Thyroid gland (tissue), 4 donors: ENCODE data around the gene LRRC36. TPM values are rescaled to one million over a fixed set of nuclear protein-coding genes. Genes with fewer than 3 reads are reported as not detected.
A peak's percentile ranks its signal among the peaks of the same experiment; 100 is the strongest.

Source experiments
- DNase-seq, 2 donors: peaks; one replicate each; pipeline ENCODE4 v3.0.0-alpha.2; 2019
- H3K27ac ChIP-seq, 3 donors: fragments of 200-600 bp; sonication (generic); 1 replicate in 2 of 3; 2 replicates in 1 of 3; pipeline ENCODE4 v1.5.1; 2016 to 2019; ENCODE audit warnings: mild to moderate bottlenecking in 1 of 3, moderate library complexity in 1 of 3
- H3K27me3 ChIP-seq: fragments of 200-600 bp; sonication (generic); one replicate; pipeline ENCODE4 v1.5.1; 2019
- H3K36me3 ChIP-seq, 2 donors: fragments of 200-600 bp; sonication (generic); one replicate each; pipeline ENCODE4 v1.5.1; 2016 to 2019
- H3K4me1 ChIP-seq, 2 donors: fragments of 200-600 bp; sonication (generic); one replicate each; pipeline ENCODE4 v1.5.1; 2017 to 2019
- H3K4me3 ChIP-seq, 3 donors: fragments of 200-600 bp; sonication (generic); replicated peaks in 1 of 3; 1 replicate in 2 of 3; 2 replicates in 1 of 3; pipeline ENCODE4 v1.5.1; 2016; ENCODE audit warnings: mild to moderate bottlenecking in 1 of 3
- H3K9me3 ChIP-seq: fragments of 200-600 bp; sonication (generic); one replicate; pipeline ENCODE4 v1.5.1; 2017
- POLR2A ChIP-seq, 2 donors: fragments of 450-650 bp; IDR thresholded peaks; one replicate each; pipeline ENCODE4 v1.6.1; 2017; ENCODE audit warnings: antibody characterized with exemption in 2 of 2, mild to moderate bottlenecking in 2 of 2, moderate library complexity in 1 of 2
- WGBS, 2 donors: methylation state at CpG; one replicate each; pipeline ENCODE4 v1.1.5; 2017; 5-methylcytosine and 5-hydroxymethylcytosine counted together
- intact Hi-C: fragments of 100-400 bp; cut with DNase I; formaldehyde crosslinking; loops from one replicate; pipeline ENCODE4 v1.15.1; 2023
- total RNA-seq, 4 donors: library from RNA; depleted of rRNA; stranded (reverse); fragments of >200 nt; gene quantifications; one replicate each; pipeline ENCODE4 v1.2.3, GENCODE V29; 2016
- TF ChIP-seq, protein P1 (sequence below), 6 experiments: fragments of 200-600 bp in 3 of 6; fragments of 450-650 bp in 3 of 6; sonication (generic) in 3 of 6; IDR thresholded peaks; one replicate each; pipeline ENCODE4 v1.5.1; 2016 to 2019; ENCODE audit warnings: antibody characterized with exemption in 6 of 6, mild to moderate bottlenecking in 2 of 6, inconsistent platforms in 1 of 6, moderate library complexity in 1 of 6

The LRRC36 gene
- total RNA-seq, 4 donors from 2014 or later: 0.22 TPM; not detected in 3

DNA sequence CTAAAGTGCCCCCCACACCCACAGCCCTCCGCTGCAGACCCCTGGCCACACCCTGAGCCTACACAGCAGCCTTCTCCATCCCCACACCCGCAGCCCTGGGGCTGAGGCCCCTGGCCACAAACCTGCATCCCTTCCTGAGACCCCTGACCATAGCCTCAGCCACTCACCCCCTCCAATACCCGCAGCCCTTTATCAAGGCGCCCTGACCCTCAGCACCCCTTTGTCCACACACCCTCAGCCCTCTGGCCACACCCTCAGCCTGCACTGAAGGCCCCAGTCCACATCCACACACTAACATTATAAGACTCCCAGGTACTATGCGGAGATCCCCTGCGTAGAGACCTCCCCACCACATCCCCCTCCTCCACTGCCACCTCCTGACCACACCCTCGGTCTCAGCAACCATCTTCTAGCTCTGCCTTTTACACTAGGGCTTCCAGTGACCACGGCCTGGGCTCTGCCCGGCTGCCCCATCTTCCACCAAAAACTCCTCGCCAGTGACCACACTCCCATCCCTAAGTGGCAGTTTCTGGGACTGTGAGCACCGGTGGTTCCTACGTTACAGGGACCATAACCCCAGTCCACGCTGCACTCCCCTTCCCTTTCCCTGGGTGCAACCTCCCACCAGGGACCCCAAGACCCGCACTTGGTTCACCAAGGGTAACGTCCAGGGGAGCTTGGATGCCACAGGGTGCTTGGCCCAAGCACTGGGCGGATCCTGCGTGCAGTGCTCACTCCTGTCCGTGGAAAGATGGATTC, 65.9 kb downstream of the LRRC36 start:
- H3K9me3 ChIP-seq: no peaks in the 10 kb centered on the region
- no peaks in the 10 kb centered on the region for H3K36me3 ChIP-seq
- DNase-seq: no peak
- H3K27me3 ChIP-seq: no peaks in the 10 kb centered on the region
- 79 to 83% methylated on average over 17 to 18 of the region's 18 CpGs for WGBS, 2 donors
- H3K4me1 ChIP-seq: peaks cover 23 to 58% of the 10 kb centered on the region in 2 donors
- TF ChIP-seq, protein P1, sequence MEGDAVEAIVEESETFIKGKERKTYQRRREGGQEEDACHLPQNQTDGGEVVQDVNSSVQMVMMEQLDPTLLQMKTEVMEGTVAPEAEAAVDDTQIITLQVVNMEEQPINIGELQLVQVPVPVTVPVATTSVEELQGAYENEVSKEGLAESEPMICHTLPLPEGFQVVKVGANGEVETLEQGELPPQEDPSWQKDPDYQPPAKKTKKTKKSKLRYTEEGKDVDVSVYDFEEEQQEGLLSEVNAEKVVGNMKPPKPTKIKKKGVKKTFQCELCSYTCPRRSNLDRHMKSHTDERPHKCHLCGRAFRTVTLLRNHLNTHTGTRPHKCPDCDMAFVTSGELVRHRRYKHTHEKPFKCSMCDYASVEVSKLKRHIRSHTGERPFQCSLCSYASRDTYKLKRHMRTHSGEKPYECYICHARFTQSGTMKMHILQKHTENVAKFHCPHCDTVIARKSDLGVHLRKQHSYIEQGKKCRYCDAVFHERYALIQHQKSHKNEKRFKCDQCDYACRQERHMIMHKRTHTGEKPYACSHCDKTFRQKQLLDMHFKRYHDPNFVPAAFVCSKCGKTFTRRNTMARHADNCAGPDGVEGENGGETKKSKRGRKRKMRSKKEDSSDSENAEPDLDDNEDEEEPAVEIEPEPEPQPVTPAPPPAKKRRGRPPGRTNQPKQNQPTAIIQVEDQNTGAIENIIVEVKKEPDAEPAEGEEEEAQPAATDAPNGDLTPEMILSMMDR (IDR thresholded peaks at IDR 0.05): no peak
- TF ChIP-seq POLR2A (IDR thresholded peaks at IDR 0.05): no peak
- intact Hi-C loops: no loop called here
- no peak overlapping the region for H3K4me3 ChIP-seq
- H3K27ac ChIP-seq: no peak overlapping the region

GRCh38 chr16:67393111-67393787, 66.6 kb downstream of the LRRC36 start, which contains the start of gene TPPP3:
TPPP3 (minus strand) TSS chr16:67393498; CDS start chr16:67391111, 2,387 bp downstream.
- peak within 1 kb of the TSS in 2 of 3 donors; percentile 26 to 46 for H3K27ac ChIP-seq
- no peaks in the 10 kb centered on the region for H3K9me3 ChIP-seq
- peak; percentile 72 to 75 for DNase-seq
- peaks cover 23 to 63% of the 10 kb centered on the region in 2 donors for H3K4me1 ChIP-seq
- H3K36me3 ChIP-seq: no peaks in the 10 kb centered on the region
- 0 to 1% methylated on average over 2 to 17 of the region's 56 CpGs for WGBS, 2 donors
- no peaks in the 10 kb centered on the region for H3K27me3 ChIP-seq
- intact Hi-C loops: no loop called here
- no peak for TF ChIP-seq POLR2A (IDR thresholded peaks at IDR 0.05)
- TF ChIP-seq, protein P1 (IDR thresholded peaks at IDR 0.05): peak in 5 of 6 experiments; percentile 25 to 66 (median 45)
- H3K4me3 ChIP-seq: peak within 1 kb of the TSS in 1 of 3 donors; percentile 20

DNA sequence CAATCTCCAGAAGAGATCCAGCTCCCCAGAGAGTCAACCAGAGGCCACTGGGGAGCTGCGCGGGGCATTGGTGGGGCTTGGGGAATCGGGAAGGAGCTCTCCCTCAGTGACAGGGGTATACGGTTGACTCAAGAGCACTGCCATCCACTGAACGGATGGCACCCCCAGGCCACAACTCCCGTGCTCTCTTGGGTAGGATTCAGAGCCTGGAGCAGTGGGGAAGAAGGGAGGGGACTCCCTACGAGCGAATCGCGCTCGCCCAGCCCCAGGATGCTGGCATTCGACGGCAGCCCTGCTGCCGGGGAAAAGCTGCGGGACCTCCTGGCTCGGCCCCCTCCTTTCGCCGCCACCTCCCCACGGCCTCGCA, 67.2 kb downstream of the LRRC36 start:
- intact Hi-C loops: no loop called here
- no peak for DNase-seq
- peaks cover 23 to 63% of the 10 kb centered on the region in 2 donors for H3K4me1 ChIP-seq

DNA sequence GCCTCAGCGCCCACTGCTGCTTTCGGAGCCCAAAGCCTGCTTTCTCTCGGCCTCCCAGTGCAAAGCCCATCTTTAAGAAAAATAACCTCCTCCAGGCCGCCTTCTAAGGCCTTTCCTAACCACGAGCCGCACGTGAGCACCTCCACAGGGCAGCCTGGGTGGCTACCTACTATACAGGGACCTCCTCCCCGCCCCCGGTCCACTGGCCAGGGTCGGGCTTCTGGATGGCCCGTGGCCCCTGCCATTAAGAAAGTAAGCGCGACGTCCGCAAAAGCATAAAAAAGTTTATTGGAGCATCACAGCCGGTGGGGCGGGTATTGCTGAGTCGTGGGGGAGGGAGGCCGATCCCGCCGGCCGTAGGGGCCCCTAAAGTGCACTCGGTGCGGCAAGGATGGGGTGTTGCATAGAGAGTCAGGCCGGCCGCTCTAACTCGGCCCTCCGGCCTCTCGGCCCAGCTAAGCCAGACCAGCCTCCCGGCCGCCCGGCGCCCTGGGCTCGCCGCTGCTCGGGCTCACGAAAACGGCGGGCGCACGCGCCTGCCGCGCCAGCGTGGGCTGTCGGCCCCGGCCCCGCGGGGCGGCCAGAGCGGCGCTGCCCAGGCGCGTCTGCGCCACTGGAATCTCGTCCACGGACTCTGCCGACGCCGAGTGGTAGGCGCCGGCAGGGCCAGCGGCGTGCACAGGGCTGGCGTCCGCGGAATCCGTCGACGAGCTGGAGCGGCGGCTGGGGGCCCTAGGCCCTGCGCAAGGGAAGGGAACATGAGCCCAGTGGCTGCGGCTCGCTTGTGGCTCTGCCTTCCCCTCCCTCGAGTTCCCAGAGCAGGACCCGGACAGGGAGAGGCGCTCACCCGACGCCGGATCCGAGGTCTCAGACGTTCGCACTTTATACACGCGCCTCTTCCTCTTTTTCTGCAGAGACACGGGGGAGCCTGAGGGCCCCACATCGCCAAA, 67.8 kb downstream of the LRRC36 start:
- peak; percentile 33 to 34 for DNase-seq
- no peak for TF ChIP-seq POLR2A (IDR thresholded peaks at IDR 0.05)
- TF ChIP-seq, protein P1 (IDR thresholded peaks at IDR 0.05): no peak
- intact Hi-C loops: no loop called here
- H3K4me3 ChIP-seq: no peak overlapping the region
- H3K9me3 ChIP-seq: no peaks in the 10 kb centered on the region
- H3K27me3 ChIP-seq: no peaks in the 10 kb centered on the region
- peaks cover 26 to 68% of the 10 kb centered on the region in 2 donors for H3K4me1 ChIP-seq
- H3K27ac ChIP-seq: peak overlapping the region in 1 of 3 donors; percentile 46
- WGBS, 2 donors: 14 to 25% methylated on average over 31 to 48 of the region's 88 CpGs
- H3K36me3 ChIP-seq: no peaks in the 10 kb centered on the region

More for the DNA sequence above, 67.2 kb downstream of the LRRC36 start:
- peak overlapping the region in 1 of 3 donors; percentile 20 for H3K4me3 ChIP-seq
- TF ChIP-seq, protein P1 (IDR thresholded peaks at IDR 0.05): no peak
- no peak for TF ChIP-seq POLR2A (IDR thresholded peaks at IDR 0.05)
- H3K27me3 ChIP-seq: no peaks in the 10 kb centered on the region
- no peaks in the 10 kb centered on the region for H3K36me3 ChIP-seq
- H3K27ac ChIP-seq: peak overlapping the region in 2 of 3 donors; percentile 26 to 46
- 0% methylated on average over 6 of the region's 20 CpGs; no CpG with 5 or more reads in 1 of the 2 donors for WGBS, 2 donors
- no peaks in the 10 kb centered on the region for H3K9me3 ChIP-seq
